GM12874 (cell line): ENCODE results near the gene TLE4.

Experiments used
- TF ChIP-seq, protein P1 (sequence below): IDR thresholded peaks from 2 replicates; pipeline ENCODE4 v1.5.1; 2011; ENCODE audit warnings: low read depth, mild to moderate bottlenecking, control low read depth, low read length, moderate library complexity; ENCODE audit not compliant: insufficient read depth

The TLE4 gene

DNA sequence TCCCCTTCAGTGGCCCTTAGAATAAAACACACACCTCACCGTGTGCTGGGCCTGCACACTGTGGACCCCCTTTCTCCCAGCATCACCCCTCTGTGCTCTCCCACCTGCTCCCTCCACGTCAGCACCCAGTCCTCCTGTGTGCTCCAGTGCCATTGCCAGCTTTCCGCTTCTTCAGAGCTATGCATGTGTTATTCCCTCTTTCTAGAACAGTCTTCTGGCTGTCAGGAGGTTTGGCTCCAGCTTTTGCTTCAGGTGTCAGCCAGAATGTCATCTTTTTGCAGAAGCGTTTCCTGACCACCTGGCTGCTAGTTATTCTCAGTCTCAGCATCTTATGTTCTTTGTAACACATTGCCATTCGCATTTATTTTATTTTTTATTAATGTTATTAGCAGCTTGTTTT is 119.7 kb downstream of the TLE4 start:
- TF ChIP-seq, protein P1, sequence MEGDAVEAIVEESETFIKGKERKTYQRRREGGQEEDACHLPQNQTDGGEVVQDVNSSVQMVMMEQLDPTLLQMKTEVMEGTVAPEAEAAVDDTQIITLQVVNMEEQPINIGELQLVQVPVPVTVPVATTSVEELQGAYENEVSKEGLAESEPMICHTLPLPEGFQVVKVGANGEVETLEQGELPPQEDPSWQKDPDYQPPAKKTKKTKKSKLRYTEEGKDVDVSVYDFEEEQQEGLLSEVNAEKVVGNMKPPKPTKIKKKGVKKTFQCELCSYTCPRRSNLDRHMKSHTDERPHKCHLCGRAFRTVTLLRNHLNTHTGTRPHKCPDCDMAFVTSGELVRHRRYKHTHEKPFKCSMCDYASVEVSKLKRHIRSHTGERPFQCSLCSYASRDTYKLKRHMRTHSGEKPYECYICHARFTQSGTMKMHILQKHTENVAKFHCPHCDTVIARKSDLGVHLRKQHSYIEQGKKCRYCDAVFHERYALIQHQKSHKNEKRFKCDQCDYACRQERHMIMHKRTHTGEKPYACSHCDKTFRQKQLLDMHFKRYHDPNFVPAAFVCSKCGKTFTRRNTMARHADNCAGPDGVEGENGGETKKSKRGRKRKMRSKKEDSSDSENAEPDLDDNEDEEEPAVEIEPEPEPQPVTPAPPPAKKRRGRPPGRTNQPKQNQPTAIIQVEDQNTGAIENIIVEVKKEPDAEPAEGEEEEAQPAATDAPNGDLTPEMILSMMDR = no peak

DNA sequence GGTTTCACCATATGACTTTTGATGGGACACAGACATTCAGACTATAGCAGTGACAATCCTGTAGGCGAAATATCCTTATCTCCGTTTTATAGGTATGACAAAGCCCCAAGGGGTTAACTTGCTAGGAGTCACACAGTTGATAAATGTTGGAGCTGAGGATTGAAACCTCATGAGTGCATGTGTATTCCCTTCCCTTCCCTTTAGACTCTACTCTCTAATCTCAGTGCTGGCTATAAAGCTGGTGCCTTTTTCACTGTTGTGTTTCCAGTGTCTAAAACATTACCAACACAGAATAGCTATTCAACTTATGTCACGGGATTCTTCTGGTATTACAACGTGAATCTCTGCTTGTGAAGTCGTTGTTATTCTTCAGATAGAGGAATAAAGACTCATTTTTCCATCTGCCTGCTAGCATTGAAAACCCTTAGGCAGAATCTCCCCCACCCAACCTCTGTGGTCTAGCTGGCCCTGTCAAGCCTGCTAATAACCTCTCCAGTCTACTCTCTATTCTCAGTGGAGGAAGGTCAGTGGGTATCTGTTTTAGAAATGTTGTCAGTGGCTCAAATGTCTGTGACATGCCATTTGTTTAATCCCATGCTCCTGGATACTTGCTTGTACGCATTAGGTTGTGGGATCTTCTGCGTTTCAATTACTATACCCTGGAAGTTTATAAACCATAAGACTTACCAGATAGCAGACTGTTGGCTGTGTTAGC is 121.2 kb downstream of the TLE4 start:
- TF ChIP-seq, protein P1 = no peak

DNA sequence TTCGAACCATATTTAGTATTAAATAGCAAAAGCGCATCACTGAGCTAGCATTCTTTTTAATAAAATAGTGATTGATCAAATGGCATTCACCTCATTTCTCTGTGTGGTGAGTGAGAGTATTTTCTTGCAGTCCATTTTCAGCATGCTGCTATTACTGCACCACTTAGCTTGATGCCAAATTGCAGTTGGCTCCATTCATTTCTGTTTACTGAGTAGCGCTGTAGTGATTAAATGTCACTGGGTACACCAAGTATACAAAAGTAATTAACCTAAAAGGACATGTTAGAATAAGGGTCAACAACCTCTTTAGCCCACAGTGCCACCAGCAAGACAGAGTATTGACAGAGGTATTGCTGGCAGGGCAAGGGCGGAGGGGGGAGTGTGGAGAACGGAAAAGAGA is 122.0 kb downstream of the TLE4 start:
- TF ChIP-seq, protein P1 = no peak

DNA sequence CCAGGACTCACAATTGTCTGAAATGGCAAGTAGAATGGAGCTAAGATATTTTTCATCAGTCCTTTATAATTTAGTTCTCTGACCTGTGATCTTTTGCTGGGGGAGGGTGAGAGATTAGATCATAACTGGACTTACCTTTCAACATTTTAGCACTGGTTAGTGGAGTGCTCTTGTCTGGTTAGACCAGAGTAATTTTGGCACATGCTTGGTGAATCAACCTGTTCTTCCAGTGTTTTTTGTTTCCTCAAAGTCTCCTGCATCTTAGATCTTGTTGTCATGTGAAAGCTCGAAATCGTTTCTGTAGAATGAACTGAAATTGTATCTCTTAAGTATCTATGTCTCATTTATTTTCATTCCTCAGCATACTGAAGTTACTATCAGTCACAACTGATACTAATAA is 122.4 kb downstream of the TLE4 start:
- TF ChIP-seq, protein P1 = no peak

DNA sequence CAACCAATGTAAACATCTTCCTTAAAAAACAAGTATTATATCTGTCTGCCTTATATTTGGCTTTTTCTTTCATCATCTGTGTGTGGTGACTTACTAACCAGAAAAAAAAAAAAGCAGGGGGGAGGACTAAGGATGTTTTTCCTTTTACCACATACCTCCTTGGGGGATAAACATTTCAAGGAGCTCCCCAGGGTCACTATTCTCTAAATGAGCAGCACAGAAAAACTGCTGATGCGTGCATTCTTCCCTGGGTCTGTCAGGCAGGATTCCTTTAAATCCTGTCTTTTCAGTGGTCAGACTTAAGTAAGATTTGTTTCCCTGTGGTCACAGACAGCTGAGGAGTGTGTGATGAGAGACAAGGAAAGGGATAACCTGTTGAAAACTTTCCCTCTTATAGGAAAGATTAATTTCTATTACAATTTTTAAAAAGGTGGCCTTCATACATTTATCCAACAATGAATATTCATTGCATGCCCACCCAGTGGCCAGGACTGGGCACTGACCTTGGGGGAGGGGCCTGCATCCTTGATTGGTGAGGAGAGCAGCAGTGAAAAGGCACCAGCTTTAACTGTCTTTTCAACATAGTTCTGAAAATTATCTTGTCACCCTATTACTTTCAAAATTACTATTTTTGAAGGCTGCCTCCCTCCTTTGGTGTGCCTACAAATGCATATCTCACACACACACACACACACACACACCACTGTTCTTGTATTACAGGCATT is 123.1 kb downstream of the TLE4 start:
- TF ChIP-seq, protein P1 = no peak

DNA sequence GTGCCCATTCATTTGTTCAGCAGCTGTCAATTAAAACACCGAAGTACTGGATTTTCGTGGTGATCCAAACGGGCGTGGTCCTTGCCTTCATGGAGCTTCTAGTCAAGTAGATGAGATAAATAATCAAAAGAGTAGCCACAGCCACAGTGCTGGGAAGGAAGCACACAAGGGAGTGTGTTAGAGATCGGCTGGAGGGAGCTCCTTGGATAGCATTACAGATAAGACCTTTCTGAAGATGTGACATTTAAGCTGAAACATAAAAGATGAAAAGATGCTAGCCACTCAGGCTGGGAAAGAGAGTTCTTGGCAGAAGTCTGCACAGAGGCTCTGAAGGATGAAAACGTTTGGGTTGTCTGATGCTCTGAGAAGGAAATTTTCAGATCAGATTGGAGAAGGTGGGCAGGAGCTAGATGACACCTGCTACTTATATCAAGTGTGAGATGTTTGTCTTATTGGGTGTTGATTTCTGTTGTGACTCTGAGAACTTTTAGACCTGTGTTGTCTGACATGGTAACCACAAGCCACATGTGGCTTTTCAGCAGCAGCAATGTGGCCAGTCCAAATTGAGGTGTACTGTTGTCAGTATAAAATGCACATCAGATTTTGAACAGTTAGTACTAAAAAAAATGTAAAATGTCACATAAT is 123.9 kb downstream of the TLE4 start:
- TF ChIP-seq, protein P1 = no peak

DNA sequence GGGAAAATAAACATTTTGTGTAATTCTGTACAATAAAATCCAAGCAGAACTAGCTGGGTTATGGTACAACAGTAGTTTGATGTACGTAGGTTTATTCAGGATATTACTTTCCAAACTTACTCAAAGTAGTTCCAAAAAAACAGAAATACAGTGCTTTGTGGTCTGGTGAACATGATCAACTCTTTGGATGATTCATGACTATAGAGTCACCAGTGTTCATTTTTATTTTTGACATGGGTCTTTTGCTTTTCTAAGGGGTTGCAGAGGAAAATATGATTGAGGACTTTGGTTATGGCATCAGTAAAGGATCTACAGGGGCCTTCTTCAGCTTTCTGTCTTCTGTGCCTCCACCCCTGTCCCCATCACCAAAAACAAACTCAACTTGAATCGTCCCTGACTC is 127.2 kb downstream of the TLE4 start:
- TF ChIP-seq, protein P1 = no peak
